ENCODE measurements around the gene IRF7. TPM values are rescaled to one million over a fixed set of nuclear protein-coding genes. Genes with fewer than 3 reads are reported as not detected.

The IRF7 gene
- total RNA-seq, 2 donors from 2014 or later: 10.3 to 16.4 TPM

DNA sequence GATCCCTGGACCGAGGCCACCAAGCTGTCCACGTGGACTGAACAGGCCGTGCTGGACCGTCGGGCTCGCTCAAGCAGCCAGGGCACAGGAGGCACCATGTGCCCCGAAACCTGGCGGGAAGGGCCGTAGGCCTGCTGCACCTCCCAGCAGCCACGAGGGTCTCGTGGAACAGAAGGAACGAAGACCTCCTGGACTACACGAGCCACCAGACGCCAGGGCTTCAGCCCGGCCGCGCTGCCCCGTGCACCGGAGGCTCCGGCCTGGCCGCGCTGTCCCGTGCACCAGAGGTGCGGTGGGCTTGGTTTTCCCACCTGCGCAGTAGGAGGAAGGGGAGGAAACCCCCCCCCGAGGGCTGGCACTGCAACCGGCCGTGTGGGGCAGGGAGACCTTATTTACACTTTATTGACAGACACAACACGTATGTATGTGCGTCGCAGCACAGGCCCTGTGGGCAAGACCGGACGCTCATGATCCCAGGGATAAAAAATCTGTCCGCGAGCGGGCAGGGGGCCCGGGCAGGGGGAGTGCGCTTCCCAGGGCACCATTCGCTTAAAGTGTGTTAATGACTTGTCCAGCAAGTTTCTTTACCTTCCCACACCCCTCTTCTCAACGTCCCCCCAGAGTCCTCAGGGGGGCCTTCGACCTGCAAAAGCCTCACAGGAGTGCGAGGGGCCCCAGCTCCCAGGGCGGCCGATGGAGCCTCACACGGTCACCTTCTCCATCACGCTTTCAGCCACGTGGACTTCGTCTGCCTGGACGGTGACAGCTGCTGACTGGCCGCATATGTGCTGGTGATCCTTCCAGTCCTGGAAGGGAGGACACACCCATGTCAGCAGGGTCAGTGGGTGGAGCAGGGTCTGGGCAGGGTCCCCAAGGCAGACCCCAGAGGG, 28.3 kb upstream of the IRF7 start:
- intact Hi-C loops (cut with DNase I): no loop called here
- no peak for DNase-seq (ENCODE audit: low spot score)

DNA sequence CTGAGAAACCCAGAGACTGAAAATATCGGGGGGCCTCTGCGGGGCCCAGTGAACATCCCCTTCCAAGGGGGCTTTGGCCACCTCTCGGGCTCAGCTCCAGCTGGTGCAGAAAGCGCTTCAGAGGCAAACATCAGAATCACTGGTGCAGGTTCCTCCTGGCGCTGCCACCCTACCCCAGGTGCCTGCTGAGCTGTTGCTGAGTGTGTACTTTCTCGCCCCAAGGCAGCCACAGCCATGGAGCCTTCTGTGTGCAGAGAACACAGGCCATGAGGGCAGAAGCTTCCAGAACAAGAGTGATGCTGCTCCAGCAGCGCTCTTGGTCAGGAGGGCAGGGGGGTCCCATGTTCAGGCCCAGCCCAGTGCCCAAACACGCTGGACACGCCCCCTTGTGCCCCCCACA, 27.6 kb upstream of the IRF7 start:
- DNase-seq (ENCODE audit: low spot score): no peak
- intact Hi-C loops (cut with DNase I): no loop called here

DNA sequence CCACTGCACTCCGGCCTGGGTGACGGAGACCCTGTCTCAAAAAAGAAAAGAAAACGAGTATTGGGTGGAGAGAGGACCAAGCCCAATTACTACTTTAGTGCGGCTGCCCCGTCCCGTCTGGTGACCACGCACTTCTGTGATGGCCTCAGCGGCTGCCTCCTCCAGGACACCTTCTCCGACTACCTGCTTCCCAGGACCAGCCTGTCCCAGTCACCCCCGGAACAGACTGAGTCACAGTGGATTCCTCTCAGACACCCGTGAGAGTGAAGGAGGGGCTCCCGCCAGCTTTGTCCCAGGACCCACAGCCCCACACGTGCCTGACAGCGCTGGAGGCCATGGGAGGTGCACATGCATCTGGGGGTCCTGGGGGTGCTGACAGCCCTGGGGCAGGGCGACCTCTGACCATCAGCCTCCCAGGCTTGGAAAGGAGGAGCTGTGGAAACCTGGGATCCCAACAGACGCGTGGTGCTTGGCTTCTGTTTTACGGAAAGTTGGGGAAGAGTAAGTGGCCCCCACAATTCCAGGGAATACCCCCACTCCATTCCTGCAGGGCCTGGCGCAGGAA, 26.1 kb upstream of the IRF7 start:
- intact Hi-C loops (cut with DNase I): no loop called here
- DNase-seq (ENCODE audit: low spot score): no peak

DNA sequence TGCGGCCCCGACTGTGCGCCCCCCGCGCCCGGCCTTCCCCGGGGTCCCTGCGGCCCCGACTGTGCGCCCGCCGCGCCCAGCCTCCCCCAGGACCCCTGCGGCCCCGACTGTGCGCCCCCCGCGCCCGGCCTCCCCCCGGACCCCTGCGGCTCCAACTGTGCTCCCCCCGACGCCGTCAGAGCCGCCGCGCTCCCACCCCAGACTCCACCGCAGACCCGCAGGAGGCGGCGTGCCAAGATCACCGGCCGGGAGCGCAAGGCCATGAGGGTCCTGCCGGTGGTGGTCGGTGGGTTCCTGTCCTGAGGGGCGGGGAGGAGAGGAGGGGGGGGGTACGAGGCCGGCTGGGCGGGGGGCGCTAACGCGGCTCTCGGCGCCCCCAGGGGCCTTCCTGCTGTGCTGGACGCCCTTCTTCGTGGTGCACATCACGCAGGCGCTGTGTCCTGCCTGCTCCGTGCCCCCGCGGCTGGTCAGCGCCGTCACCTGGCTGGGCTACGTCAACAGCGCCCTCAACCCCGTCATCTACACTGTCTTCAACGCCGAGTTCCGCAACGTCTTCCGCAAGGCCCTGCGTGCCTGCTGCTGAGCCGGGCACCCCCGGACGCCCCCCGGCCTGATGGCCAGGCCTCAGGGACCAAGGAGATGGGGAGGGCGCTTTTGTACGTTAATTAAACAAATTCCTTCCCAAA, 24.4 kb upstream of the IRF7 start:
- DNase-seq (ENCODE audit: low spot score): peak; percentile 86
- intact Hi-C loops (cut with DNase I): no loop called here

DNA sequence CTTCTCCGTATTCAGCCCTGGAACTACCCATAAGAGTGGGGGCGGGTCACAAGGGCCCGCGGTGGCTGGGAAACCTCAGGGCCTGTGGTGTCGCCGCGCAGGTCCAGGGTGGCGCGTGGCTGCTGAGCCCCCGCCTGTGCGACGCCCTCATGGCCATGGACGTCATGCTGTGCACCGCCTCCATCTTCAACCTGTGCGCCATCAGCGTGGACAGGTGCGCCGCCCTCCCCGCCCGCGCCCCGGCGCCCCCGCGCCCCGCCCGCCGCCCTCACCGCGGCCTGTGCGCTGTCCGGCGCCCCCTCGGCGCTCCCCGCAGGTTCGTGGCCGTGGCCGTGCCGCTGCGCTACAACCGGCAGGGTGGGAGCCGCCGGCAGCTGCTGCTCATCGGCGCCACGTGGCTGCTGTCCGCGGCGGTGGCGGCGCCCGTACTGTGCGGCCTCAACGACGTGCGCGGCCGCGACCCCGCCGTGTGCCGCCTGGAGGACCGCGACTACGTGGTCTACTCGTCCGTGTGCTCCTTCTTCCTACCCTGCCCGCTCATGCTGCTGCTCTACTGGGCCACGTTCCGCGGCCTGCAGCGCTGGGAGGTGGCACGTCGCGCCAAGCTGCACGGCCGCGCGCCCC, 23.7 kb upstream of the IRF7 start:
- intact Hi-C loops (cut with DNase I): no loop called here
- DNase-seq (ENCODE audit: low spot score): peak; percentile 72

DNA sequence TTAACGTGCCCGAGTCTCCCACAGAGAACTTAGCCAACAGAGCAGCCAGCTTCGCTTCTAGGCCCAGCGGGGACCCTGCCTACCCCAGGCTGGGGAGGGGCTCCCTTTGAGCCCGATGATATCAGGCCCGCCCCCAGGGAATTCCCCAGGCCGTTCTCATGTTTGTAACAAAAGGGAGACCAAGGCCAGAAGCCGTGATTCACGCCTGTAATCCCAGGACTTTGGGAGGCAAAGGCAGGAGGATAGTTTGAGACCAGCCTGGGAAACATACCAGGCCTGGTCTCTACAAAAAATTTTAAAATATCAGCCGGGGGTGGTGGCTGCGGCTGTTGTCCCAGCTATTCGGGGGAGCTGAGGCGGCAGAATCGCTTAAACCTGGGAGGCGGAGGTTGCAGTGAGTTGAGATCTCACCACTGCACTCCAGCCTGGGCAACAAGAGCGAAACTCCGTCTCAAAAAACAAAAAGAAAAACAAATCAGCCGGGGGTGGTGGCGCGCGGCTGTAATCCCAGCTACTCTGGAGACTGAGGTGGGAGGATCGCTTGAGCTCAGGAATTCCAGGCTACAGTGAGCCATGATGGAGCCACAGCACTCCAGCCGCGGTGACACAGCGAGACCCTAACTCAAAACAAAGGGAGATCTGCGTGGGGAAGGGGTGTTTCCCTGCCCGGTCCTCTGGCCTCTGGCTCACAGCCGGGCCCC, 23.0 kb upstream of the IRF7 start:
- intact Hi-C loops (cut with DNase I): no loop called here
- DNase-seq (ENCODE audit: low spot score): no peak

DNA sequence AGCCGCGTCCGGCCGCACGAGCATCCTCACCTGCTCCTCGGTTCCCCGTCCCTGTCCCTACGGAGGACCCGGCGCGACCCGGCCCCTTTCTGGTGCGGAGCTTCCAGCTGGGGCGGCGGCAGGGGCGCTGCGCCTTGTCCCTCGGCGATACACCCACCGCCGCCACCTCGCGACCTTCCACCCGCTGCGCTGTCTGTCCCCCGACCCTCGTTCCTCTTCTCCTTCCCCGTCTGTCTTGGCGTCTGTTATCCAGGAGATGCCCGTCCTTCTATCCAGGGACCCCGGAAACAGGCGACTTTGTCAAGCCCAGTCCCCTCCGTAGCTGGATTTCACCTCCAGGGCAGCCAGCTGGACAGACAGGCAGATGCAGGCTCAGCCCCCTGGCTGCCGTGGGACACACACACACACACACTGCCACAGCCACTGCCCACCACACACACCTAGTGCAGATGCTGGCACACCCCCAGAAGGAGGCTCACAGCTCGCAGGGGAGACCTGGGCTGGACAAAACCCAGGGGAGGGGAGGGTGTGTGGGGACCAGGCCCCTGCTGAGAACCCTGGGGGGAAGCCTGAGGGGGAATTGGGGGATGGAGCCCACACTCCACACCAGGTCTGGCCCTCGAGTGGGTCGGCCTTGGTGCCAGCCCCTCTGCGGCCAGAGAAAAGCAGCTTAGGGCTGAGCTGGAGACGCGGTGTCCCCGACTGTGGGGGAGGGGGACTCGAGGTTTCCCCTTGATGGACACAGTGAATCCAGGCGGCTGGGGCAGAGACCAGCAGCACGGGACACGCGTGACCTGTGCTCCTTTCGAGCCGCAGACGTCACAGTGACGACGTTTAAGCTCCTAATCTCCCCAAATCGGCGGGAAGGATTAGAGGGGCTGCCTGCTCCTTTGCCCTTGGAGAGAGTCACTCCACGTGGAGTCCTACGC, 22.1 kb upstream of the IRF7 start:
- peak; percentile 77 for DNase-seq (ENCODE audit: low spot score)
- intact Hi-C loops (cut with DNase I): no loop called here

DNA sequence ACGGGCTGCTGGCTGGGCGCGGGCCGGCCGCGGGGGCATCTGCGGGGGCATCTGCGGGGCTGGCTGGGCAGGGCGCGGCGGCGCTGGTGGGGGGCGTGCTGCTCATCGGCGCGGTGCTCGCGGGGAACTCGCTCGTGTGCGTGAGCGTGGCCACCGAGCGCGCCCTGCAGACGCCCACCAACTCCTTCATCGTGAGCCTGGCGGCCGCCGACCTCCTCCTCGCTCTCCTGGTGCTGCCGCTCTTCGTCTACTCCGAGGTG, 21.5 kb upstream of the IRF7 start:
- intact Hi-C loops (cut with DNase I): no loop called here
- peak; percentile 71 for DNase-seq (ENCODE audit: low spot score)

DNA sequence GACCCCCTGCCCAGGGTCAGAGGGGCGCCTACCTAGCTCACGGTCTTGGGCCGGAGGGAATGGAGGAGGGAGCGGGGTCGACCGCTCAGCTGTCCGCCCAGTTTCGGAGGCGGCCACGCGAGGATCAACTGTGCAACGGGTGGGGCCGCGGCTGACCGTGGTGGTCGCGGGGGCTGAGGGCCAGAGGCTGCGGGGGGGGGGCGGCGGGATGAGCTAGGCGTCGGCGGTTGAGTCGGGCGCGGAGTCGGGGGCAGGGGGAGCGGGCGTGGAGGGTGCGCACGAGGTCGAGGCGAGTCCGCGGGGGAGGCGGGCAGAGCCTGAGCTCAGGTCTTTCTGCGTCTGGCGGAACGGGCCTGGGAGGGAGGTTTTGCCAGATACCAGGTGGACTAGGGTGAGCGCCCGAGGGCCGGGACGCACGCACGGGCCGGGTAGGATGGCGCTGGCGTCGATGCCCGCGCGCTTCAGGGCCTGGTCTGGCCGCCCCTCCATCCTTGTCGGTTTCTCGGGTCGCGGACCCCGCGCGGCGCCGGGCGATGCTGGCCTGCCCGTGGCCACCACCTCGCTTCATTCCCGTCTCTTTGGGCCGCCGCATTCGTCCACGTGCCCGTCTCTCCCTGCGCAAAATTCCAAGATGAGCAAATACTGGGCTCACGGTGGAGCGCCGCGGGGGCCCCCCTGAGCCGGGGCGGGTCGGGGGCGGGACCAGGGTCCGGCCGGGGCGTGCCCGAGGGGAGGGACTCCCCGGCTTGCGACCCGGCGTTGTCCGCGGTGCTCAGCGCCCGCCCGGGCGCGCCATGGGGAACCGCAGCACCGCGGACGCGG, 21.0 kb upstream of the IRF7 start, which contains the start of gene DRD4:
TSS of gene DRD4 (plus strand) at position 759 of the 822 bp plus-strand sequence. CDS start at position 795, 36 bp downstream.
- intact Hi-C loops (cut with DNase I): no loop called here
- DNase-seq (ENCODE audit: low spot score): peak; percentile 81

DNA sequence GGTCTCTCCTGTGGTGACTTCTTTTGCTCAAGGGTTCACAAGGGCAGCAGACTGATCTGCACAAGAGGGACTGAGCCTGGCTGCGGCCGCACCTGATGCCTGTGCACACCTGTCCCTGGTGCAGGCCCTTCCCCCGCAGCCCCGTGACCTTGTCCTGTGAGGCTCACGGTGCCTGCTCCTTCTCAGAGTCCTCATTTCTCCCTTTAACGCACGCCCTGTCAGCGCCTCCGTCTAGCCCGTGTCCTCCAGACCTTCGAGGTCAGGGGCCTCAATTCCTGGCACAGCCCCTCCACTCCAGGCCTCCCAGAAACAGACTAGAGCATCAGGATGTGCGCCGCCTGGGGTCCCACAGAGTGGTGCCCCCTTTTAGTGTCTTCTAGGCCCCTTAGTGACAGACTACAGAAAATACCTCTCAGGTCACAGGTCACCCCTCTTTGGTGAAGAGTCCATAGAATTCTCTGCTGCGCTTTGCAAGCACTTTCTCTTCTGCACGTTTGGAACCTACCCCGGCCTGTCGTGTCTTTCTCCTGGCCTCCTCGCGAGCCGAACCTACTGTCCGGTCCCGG, 20.3 kb upstream of the IRF7 start:
- intact Hi-C loops (cut with DNase I): no loop called here
- peak; percentile 68 for DNase-seq (ENCODE audit: low spot score)

DNA sequence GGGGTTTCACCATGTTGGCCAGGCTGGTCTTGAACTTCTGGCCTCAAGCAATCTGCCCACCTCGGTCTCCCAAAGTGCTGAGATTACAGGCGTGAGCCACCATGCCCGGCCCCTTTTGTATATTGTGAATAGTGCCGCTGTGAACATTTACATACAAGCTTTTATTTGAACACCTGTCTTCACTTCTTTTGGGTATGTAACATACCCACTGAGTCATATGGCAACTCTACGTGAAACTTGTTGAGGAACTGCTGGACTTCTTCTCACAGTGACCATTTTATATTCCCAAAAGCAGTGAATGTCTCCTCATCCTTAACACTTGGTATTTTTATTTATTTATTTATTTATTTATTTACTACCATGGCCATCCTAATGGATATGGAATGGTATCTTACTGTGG, 15.1 kb upstream of the IRF7 start:
- intact Hi-C loops (cut with DNase I): no loop called here
- no peak for DNase-seq (ENCODE audit: low spot score)

DNA sequence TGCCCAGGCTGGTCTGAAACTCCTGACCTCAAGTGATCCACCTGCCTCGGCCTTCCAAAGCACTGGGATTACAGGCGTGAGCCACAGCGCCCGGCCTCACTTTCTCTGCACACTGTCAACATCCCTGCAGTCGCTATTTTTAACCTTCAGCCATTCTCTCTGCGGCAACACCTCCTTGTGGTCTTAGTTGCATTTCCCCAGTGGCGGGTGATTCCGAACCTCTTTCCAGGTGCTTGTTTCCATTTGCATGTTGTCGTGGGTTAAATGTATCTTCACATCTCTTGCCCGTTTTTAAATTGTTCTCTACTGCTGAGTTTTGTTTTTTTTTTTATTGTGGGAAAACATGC, 13.5 kb upstream of the IRF7 start:
- intact Hi-C loops (cut with DNase I): no loop called here
- DNase-seq (ENCODE audit: low spot score): no peak

DNA sequence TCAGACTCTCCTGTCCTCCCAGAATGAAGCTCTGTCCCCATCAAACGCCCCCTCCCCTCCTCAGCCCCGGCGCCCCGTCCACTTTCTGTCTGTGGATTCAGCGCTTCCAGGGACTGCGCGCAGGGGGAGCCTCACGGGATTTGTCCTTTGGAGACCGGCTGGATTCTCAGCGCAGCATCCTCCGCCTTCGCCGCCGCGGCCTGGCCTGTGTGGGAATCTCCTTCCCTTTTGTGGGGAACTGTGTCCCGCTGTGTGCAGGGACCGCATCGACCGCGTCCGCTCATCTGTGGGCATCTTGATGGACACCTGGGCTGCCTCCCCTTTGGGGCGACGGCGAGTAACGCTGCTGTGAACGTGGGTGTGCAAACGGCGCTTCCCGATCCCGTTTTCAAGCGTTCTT, 12.3 kb upstream of the IRF7 start:
- intact Hi-C loops (cut with DNase I): no loop called here
- DNase-seq (ENCODE audit: low spot score): no peak

DNA sequence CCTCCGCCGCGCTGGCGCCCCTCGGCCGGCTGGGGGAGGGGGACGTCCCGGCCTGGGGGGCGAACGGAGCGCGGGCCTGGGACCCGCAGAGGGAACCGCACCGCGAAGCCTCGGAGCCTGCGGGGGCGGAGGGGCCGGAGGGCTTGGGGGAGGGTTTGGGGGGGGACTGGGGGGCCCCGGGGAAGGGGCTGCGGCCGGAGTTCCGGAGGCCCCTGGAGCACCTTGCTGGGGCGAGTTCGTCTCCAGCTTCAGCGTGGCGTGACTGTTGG, 11.5 kb upstream of the IRF7 start:
- intact Hi-C loops (cut with DNase I): no loop called here
- no peak for DNase-seq (ENCODE audit: low spot score)

DNA sequence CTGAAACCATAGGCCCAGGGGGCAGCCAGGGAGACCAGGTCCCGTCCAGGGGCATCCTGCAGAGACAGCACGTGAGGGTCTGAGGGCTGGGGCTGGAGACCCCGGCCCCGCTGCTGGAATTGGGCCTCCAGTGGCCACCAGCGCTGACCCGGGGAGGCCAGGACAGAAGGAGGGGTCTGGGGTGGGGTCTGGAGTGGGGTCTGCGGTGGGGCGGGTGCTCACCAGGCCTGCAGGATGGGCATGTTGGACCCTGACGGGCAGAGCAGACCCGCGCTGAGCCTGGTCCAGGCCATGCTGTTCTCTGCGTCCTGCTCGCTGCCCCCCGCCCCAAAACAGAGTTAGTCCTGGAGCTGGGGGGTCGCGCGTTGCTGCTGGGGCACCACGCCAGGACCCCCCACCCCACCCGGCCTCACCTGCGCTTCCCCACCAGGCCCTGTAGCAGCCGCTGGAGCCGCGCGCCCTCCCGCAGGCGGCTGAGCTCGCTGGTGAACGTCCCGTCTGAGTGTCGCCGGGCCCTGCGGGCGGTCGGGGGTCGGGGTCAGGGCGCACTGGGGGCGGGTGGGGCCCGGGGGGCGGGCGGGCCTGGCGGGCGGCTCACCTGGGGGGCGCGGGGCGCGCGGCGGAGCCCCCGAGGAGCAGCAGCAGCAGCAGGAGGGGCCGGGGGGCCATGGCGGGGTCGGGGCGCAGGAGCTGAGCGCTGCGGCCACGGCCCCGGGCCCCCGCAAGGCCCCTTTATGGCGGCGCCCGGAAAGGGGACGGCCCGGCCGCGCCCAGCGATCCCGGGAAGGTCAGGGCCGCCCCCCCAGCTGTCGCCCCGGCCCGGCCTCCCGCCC, 10.9 kb upstream of the IRF7 start, which contains the start of gene SCT:
TSS of gene SCT (minus strand) at position 707 of the 833 bp plus-strand sequence. CDS start at position 669, 38 bp downstream.
- intact Hi-C loops (cut with DNase I): no loop called here
- DNase-seq (ENCODE audit: low spot score): no peak

DNA sequence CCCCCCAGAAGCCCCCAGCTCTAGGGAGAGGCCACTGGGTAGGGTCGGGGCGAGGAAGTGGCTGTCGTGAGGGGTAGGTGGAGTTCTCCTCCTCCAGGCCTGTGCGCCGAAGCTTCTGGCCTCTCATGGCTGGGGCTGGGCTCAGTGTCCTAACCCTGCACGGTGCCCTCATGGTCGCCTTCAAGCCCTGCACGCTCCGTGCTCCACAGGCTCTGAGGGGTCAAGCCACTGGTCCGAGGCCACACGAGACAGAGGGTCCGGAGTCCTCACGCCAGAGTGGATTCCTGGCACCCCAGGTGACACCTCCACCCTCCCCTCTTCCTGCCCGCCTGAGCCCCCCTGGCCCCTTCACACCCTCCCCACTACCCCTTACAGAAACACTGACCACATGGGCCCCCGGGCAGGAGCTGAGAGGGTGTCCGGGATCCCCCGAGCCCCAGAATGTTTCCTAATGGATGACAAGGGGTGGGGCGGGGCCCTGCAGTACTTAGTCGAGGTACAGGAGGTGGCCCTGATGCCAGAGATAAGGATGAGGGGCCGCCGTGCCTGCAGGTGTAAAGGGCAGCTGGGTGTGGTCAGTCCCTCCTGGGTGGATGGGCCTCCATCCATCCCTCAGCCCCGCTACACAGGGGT, 10.0 kb upstream of the IRF7 start:
- intact Hi-C loops (cut with DNase I): no loop called here

More for the DNA sequence above, 10.0 kb upstream of the IRF7 start:
- DNase-seq (ENCODE audit: low spot score): no peak
